SW480 (cell line): ENCODE data around the gene GTF2A1L.
"Not testable (repeated sequence)": the region's sequence is repeated elsewhere in the genome, so short reads cannot be mapped to it uniquely, and the experiment has no call there.

Source experiments
- DNase-seq: peaks from one replicate; pipeline ENCODE4 v3.0.0-alpha.2; 2016; ENCODE audit warnings: low spot score

The GTF2A1L gene

DNA sequence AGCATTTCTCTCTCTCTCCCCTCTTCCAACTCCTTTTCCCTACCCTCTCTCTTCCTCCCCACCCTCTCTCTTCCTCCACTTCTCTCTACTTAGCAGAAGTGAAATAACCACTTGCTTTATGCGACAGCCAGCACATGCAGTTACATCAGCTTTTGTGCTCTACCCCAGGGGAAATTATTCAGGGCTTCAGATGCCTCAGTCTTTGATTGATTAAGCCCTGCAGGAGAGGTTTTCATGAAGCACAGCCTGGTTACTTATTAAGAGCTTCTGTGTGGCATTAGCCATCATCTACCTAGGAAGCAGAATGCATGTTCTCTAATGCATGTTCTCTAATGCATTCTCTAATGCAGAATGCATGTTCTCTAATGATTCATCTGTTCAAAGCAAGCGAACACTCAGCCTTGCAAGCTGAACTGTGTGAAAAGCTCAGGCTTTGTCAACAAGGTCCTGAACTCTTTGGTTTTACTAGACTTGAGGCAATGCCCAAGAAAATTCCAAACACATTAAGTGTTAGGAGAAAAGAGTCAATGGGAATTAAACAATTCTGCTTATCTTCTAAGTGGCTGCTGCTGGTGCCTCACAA lies 81.8 kb downstream of the GTF2A1L start:
- no peak for DNase-seq

DNA sequence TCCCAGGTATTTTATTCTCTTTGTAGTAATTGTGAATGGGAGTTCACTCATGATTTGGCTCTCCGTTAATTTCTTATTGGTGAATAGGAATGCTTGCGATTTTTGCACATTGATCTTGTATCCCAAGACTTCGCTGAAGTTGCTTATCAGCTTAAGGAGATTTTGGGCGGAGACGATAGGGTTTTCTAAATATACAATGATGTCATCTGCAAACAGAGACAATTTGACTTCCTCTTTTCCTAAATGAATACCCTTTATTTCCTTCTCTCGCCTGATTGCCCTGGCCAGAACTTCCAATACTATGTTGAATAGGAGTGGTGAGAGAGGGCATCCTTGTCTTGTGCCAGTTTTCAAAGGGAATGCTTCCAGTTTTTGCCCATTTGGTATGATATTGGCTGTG lies 86.0 kb downstream of the GTF2A1L start:
- not testable (repeated sequence) for DNase-seq

DNA sequence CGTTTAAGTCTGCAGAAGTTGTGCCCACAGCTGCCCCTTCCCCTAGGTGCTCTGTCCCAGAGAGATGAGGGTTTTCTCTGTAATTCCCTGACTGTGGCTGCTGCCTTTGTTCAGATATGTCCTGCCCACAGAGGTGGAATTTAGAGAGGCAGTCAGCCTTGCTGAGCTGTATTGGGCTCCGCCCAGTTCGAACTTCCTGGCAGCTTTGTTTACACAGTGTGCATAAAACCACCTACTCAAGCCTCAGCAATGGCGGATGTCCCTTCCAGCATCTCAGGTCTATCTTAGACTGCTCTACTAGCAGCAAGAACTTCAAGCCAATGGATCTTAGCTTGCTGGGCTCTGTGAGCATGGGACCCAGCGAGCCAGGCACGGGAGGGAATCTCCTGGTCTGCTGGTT lies 89.8 kb downstream of the GTF2A1L start:
- peak; percentile 28 for DNase-seq

DNA sequence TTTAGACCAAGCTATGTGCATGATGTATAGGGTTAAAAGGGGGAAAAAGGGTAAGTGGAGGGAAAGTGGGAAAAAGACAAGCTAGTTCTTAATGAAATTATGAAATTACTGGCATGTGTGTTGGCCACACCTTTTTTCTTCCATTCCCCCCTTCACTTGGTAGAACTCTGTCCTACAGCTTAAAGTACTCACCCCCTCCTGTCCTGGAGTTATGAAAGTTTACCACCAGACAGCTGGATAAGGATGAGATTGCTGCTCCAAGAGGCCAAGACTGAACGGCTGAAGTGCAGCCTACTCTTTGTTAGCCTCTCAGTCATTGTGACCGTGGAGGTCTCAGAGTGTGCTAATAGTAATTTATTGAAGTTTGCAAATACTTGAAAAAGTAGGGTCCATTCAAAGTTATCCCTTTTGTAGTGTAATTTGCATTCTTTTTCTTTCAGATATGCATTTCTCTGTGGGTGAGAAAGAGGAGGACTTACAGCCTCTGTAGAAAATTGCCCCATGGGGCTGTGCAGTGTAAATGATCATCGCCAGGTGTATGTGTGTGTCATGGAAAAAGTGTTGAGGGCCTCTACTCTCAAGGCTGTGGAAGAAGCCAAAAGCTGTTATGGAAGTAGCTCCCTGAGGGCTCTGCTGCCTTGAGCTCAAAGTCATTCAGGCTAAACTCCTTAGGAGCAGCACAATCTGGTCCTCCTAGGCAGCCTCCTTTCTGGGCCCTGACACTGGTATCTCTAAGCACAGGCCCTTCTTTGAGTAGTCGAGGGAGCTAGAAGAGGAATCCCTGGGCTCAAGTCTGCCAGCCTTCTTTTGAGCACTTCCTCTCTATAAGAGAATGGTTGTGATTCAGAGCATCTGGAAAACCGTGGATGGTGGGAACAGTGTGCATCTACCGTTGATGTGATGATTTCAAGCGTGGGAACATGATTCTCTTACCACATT lies 91.7 kb downstream of the GTF2A1L start:
- no peak for DNase-seq

DNA sequence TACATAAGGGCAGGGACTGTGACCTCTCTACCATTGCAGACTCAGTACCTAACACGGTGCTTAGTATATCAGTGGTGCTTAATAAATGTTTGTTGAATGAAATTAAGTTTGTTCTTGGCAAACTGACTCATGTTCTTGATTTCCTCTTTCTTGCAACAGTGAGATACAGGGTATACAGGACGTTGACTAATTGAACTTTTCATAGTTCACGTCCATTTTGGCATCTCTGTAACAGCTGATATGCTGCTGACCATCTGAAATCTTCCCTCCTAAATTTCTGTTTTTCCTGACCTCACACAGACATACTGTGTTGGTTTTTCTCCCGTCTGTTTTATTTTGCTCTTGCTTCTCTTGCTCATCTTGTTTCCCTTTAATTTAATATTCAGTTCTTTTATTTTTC lies 93.7 kb downstream of the GTF2A1L start:
- DNase-seq: no peak

DNA sequence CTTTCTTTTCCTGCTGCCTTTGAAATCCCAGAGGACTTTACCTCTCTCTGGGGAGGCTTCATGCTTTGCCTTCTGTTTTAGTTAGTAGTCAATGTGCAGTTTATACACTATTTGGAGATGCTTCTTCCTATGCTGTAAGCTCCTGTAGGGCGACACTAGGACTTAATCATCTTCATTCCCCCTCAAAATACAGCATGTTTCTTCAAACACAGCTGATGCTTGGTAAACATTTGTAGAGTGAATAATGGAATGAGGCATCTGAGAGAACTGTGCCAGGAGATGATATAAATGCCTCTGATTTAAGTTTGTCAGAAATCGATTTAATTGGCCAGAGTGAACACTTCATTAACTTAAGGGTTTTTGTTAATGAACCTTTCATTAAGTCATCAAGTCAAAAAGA lies 94.5 kb downstream of the GTF2A1L start:
- no peak for DNase-seq

DNA sequence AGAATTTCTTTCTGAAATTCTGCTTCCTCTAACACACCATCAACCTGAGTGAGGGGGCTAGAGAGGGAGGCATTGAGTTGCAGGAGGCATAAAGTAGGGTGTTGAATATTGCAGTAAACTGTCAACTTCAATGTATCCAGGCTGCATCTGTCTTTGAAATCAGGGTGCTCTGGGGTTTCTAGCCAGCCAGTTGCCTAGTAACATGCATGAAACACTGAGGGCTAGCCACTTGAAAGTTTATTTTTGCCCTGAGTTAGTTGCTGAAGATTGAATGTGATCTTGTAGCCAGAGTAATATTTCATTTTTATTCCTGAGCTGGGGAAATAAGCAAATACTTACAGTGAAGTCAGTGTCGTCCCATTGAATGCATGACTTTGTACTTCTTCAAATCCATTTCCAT lies 96.0 kb downstream of the GTF2A1L start:
- no peak for DNase-seq

DNA sequence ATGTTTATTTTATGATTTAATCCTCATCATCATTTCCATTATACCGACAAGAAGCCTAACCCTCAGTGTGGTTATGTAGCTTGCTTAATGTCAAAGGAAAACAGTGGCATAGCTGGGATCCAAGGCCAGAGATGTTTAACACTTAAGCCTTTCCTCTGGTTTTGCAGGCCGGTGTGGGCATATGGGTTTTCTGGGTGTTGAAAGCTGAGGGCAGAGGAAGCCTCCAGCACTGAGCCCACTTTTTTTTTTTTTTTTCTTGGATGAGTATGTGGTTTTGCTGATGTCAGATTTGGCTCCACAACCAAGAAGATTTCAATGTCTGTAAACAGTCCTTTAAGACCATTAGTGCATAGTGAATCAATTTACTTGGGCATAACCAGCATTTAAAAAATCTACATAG lies 96.6 kb downstream of the GTF2A1L start:
- no peak for DNase-seq

DNA sequence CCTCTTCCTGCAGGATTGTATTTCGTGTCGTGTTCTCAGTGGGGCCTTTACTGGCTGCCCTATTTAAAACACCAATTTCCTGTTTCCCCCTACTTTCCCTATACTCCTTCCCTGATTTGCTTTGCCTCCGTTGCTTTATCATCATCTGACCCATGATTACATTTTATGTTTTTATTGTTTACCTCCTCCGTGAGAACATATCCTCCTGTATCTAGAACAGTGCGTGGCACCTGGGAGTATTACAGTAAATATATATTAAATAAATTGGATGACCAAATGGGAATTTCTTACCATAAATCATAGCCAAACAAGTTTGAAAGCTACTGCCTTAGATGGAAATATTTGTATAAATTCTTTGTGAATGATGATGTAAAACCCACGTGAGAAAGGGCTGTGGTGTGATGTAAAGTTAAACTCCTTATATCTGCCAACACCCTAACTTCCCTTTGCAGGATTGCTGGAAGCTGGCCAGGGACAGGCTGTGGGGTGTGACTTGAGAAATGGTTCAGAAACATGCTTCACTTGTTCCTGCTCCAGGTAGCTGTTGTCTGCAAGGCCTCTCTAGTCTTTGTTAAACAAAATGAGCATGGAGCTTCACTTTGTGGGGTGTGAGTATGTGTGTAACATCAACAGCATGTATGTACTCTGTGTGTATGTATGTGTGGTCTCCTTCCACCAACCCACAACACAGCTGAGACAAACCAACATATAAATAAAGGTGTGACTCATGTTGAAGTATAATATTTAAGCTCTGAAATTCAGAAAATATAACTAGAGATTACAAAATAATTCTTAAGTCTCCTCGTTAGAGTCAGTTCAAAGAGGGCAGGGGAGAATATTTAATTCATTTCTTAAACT lies 97.6 kb downstream of the GTF2A1L start:
- DNase-seq: no peak

DNA sequence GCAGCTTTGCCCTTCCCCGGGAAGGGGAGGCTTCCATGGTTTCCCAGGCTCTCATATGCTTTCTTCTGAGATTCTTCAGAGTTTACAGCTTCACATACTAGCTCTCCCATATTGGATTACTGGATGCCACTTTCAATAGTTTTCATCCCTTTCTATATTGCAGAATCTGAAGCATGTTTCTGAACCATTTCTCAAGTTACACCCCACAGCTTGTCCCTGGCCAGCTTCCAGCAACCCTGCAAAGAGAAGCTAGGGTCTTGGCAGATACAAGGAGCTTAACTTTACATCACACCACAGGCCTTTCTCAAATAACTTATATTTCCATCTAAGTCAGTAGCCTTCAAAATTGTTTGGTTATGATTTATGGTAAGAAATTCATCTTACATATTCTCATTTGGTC lies 98.3 kb downstream of the GTF2A1L start:
- no peak for DNase-seq

DNA sequence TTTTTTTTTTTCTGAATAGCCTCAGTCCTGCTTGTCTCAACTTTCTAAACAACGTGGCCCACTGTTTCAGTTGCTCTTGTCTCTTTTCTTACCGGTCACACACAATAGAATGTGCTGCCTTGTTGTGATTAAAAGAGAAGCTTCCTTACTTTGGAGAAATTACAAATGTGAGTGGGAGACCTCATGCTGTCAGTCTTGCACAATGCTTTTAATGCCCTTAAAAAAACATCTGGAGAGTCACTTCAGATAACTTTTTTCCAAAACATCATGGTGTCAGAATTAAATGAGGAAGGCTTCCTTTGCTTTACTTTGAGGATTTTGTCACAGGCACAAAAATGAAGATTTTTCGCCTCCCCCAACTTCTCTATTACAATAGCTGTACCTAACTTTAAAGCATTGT lies 100.2 kb downstream of the GTF2A1L start:
- DNase-seq: no peak

DNA sequence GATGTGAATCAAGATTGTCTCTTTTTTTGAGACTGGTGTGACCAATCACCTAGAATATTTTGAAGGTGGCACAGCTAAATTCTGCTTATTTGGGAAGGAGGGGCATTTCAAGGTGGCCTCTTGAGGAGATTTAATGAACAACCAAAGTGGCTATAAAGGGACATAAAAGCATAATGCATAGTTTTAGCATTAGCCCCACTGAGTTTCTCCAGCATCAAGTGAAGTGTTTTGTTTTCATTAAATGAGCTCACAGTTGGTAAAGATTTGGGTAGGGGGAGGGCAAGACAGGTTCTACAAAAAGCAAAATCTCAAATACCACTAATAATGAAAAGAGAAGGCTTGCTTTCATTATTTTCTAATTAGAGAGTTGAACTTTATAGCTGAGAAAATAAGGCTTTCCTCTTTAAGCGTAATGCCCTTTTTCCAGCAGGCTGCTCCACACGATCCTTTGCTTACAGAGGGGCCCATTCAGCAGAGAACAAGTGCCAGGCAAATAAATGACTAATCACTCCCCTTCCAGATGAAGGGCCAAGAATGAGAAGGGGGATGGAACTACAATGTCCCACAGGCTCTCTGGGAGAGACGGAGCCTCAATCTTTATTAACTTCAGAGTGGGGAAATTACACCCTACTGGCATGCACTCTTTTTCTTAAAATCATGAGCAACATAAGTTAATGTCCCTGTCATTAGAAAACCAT lies 102.0 kb downstream of the GTF2A1L start:
- no peak for DNase-seq

DNA sequence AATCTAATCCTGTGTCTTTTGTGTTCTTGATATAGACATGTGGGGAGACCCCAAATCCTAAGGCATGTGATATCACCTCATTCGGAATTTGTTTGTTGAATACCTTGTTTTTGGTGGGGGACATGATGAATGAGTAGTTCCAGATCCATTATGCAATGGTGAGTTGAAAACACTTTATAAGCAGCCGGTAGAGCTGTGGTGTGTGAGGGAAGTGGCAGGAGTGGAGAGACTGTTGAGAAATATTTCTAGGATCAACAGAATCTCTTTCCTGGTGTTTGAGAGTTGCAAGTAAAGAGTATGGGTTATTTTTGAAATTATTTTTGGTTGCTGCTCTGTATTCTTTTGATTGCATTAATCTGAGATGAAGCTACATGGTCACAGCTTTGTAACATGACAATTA lies 103.5 kb downstream of the GTF2A1L start:
- no peak for DNase-seq

DNA sequence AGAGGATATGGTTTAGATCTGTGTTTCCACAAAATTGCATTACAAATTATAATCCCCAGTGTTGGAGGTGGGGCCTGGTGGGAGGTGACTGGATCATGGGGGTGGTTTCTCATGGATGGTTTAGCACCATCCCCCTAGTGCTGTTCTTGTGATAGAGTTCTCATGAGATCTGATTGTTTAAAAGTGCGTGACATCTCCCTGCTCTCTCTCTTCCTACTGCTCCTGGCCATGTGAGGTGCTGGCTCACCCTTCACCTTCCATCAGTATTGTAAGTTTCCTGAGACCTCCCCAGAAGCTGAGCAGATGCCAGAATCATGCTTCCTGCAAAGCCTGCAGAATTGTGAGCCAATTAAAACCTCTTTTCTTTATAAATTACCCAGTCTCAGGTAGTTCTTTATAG lies 104.7 kb downstream of the GTF2A1L start:
- no peak for DNase-seq

DNA sequence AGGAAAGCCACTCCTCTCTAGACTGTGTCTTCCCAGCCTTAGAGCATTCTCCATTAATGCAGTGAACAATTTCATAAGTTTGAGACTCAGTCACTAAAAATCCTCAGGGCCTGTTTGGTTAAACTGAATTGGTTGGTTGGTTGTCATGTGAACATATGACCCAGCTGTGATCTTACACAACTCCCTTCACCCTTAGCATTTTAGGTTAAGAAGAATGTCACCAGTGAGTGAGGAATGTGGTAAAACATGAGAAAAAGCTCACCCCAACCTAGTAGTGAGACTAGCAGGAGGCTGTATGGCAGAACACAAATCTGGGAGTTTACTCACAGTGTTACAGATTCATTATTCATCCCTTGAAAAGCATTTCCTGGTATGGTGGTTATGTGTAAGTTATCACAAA lies 105.5 kb downstream of the GTF2A1L start:
- no peak for DNase-seq

DNA sequence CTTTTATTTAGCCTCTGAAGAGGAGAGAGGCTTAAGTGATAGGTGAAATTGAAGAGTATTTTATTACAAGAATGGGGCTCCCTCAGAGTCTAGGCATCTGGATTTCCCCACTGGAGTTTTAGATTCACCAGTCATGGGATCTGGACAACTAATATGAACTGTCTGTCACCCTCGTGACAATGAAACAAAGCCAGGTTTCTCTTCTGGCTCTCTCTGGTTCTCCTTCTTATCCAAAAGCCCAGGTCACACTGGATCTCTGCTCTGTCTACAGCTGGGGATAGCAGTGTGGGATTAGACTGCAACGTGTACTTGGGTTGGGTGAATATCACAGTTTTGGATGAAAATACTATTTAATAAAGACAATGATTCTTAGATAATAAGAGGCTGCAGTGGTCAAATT lies 106.6 kb downstream of the GTF2A1L start:
- no peak for DNase-seq

DNA sequence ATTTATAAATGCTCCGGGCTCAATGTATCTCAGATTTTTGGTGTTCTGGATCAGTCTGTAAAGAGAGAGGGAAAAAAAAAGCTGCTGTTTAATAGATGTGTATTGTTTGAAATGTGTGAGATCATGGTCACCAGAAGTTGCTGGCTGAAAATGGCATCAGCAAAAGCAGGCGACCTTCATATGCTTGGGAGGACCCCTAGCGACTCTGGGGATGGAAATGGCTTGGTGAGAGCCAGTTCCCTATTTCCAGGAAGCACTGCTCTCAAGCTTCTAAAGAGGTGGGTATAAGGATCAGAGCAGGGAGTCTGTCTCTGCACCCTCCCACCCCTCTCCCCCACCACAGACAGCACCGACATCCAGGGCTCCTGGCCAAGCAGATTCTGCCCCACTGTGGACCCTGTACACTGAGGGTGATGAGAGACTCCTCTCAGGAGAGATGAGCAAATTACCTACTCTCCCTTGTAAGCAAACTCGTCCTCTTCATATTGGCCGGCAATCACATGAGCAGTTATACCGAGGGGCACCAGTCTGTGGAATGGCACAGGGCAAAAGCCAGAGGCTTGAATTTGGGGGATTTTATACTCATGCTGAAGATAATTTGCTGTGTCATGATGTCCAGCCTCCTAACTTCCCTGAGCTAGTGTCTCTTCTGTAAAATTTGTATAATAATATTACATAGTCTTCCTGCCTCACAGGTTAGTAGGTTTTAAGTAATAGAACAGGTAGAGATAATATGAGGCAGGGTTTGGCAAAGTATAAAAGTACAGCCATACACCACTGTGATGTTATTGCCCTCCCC lies 108.2 kb downstream of the GTF2A1L start:
- DNase-seq: no peak

DNA sequence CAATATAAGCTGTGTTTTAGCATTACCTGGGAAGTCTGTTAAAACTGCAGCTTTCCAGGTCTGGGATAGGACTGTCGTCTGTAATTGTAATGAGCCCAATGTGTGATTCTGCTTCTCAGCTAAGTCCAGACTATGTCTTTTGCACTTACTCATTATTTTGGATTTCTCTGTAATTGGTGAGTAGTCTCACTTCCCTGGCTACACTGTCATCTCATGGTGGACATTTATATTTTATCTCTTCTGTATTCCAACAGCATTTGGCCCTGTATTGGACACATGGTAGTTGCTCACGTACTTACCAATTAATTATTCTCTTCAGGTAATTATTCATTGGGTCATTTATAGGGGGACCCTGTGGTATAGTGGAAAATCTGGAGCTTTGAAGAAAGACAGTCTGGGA lies 109.9 kb downstream of the GTF2A1L start:
- peak; percentile 30 for DNase-seq

DNA sequence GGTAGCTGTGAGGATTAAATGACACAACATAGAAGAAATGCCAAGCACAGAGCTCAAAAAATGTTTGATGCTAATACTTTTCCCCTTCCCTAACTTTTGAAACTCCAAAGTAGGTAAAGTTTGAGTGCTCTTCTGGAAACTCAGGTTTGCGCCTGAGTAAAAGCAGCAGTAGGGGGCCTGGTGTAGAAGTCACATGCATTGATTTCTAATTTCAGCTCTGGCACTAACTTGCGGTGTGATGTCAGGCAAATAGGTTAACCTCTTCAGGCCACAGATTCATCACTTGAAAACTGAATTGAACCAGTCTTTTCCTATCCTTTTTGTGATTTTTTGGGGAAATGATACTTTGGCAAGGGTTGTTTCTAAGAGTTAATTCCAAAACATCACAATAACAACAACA lies 110.6 kb downstream of the GTF2A1L start:
- no peak for DNase-seq

DNA sequence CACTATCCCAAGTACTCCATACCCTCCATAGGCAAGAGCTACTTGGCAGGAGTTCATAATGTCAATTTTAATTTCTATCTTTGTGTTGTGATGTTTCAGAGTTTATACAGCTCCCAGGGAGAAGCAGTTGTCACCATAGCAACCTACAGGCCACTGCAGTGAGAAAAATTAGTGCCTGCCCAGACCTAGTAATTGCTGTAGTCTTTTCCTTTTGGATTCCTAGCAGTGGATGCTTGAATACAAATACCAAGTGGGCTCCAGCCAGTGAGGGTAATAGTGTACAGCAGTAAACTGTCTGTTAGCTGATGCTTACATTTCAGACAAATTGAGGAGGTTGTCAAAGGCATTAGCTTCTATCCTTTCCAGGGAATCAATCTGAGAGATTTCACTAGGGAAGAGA lies 111.2 kb downstream of the GTF2A1L start:
- no peak for DNase-seq
